Lower leg skin (tissue), 3 donors: ENCODE results near the gene MC1R.

Experiments
- CTCF ChIP-seq, 3 donors: fragments of 450-650 bp; IDR thresholded peaks; one replicate each; pipeline ENCODE4 v1.5.1; 2016; ENCODE audit warnings: antibody characterized with exemption in 3 of 3, mild to moderate bottlenecking in 3 of 3, moderate library complexity in 2 of 3
- POLR2A ChIP-seq, 2 donors: fragments of 450-650 bp; IDR thresholded peaks; one replicate each; pipeline ENCODE4 v1.6.1; 2016 to 2017; ENCODE audit warnings: antibody characterized with exemption in 2 of 2, mild to moderate bottlenecking in 1 of 2, moderate library complexity in 1 of 2

- TF ChIP-seq POLR2A (IDR thresholded peaks at IDR 0.05) (no peak), CTCF (IDR thresholded peaks at IDR 0.05) (no peak)
Observed at GRCh38 chr16:89873972-89874689, 44.5 kb upstream of the MC1R start.
